Panc1 (cell line): ENCODE results near the gene SMTNL2. TPM values are rescaled to one million over a fixed set of nuclear protein-coding genes. Genes with fewer than 3 reads are reported as not detected.

Source experiments
- ATAC-seq: fragments of 200-7000 bp; cut with Tn5 transposase; 2 replicates; pipeline ENCODE4 v1.9.1; 2020; ENCODE audit warnings: mild to moderate bottlenecking, moderate library complexity
- BruUV-seq: library from RNA; stranded (reverse); fragments of 400-500 nt; replicated peaks from 2 replicates; lab custom pipeline; 2021; lab: Mats Ljungman, UMichigan
- CTCF ChIA-PET: fragments of 300-600 bp; sonication (Branson Sonifier 250); formaldehyde crosslinking; loops from one replicate; lab custom pipeline; 2022; ENCODE audit warnings: antibody characterized with exemption; lab: Charles Lee
- POLR2A ChIA-PET: fragments of 300-600 bp; sonication (Branson Sonifier 250); formaldehyde crosslinking; loops from one replicate; lab custom pipeline; 2022; ENCODE audit warnings: antibody characterized with exemption; lab: Charles Lee
- DNase-seq: peaks from one replicate; pipeline ENCODE4 v3.0.0-alpha.2; 2010; ENCODE audit warnings: low read depth, low spot score
- H3K27ac ChIP-seq: 2 replicates; pipeline ENCODE4 v1.5.1; 2011; ENCODE audit warnings: mild to moderate bottlenecking, low read length, inconsistent platforms
- H3K27me3 ChIP-seq: fragments of 200-500 bp; sonication (Bioruptor generic); 2 replicates; pipeline ENCODE4 v1.6.0; 2014; ENCODE audit warnings: low read length, inconsistent platforms; ENCODE audit not compliant: control insufficient read depth, insufficient read depth
- H3K36me3 ChIP-seq: fragments of 200-500 bp; sonication (Bioruptor generic); 2 replicates; pipeline ENCODE4 v1.5.1; 2014; ENCODE audit warnings: inconsistent platforms, mild to moderate bottlenecking, low read length, moderate library complexity; ENCODE audit not compliant: control insufficient read depth, insufficient read depth
- H3K4me1 ChIP-seq: 2 replicates; pipeline ENCODE4 v1.5.1; 2011; ENCODE audit warnings: inconsistent platforms, mild to moderate bottlenecking, low read length, moderate library complexity; ENCODE audit not compliant: control insufficient read depth, insufficient read depth
- H3K4me3 ChIP-seq, 2 experiments: 2 replicates each; pipeline ENCODE4 v1.5.1; 2011 to 2012; ENCODE audit warnings: low read depth in 2 of 2, low read length in 2 of 2, mild to moderate bottlenecking in 2 of 2, inconsistent platforms in 1 of 2, moderate library complexity in 1 of 2
- H3K9me3 ChIP-seq: fragments of 200-500 bp; sonication (Bioruptor generic); 2 replicates; pipeline ENCODE4 v1.5.1; 2014; ENCODE audit warnings: low read depth, mild to moderate bottlenecking, inconsistent platforms, low read length, moderate library complexity; ENCODE audit not compliant: control insufficient read depth, insufficient read depth
- POLR2AphosphoS5 ChIP-seq: IDR thresholded peaks from 2 replicates; pipeline ENCODE4 v1.6.1; 2012; ENCODE audit warnings: mild to moderate bottlenecking, low read depth, low read length, moderate library complexity
- SIN3A ChIP-seq: IDR thresholded peaks from 2 replicates; pipeline ENCODE4 v1.6.1; 2012; ENCODE audit warnings: low read depth, mild to moderate bottlenecking, low read length, moderate library complexity, borderline replicate concordance; ENCODE audit not compliant: insufficient read depth
- TCF7L2 ChIP-seq: IDR thresholded peaks from 2 replicates; pipeline ENCODE4 v1.6.1; 2011; ENCODE audit warnings: mild to moderate bottlenecking, low read depth, low read length, inconsistent platforms
- in situ Hi-C: cut with HindIII; loops from 2 replicates; pipeline ENCODE4 v1.10.0; 2016; ENCODE audit warnings: low sequenced_read_pairs, low pct_unique_long_range_greater_than_20kb
- intact Hi-C: fragments of 100-400 bp; cut with micrococcal nuclease; formaldehyde crosslinking; loops from one replicate; pipeline ENCODE4 v1.10.0; 2022; ENCODE audit not compliant: unreplicated experiment
- total RNA-seq: library from RNA; stranded (reverse); gene quantifications from one replicate; pipeline ENCODE4 v1.2.1, GENCODE V29; 2021; ENCODE audit not compliant: unreplicated experiment
- TF ChIP-seq, protein P1 (sequence below), 2 experiments: IDR thresholded peaks; 2 replicates each; pipeline ENCODE4 v1.6.1; 2011 to 2012; ENCODE audit warnings: low read depth in 2 of 2, control low read depth in 1 of 2, low read length in 1 of 2, mild to moderate bottlenecking in 1 of 2, moderate library complexity in 1 of 2; ENCODE audit not compliant: insufficient read depth in 1 of 2
- TF ChIP-seq, protein P2 (sequence below): fragments of 450-650 bp; IDR thresholded peaks from 2 replicates; pipeline ENCODE4 v1.5.1; 2017; ENCODE audit warnings: mild to moderate bottlenecking

The SMTNL2 gene
- total RNA-seq, 1 experiment from 2014 or later, result not detected

DNA sequence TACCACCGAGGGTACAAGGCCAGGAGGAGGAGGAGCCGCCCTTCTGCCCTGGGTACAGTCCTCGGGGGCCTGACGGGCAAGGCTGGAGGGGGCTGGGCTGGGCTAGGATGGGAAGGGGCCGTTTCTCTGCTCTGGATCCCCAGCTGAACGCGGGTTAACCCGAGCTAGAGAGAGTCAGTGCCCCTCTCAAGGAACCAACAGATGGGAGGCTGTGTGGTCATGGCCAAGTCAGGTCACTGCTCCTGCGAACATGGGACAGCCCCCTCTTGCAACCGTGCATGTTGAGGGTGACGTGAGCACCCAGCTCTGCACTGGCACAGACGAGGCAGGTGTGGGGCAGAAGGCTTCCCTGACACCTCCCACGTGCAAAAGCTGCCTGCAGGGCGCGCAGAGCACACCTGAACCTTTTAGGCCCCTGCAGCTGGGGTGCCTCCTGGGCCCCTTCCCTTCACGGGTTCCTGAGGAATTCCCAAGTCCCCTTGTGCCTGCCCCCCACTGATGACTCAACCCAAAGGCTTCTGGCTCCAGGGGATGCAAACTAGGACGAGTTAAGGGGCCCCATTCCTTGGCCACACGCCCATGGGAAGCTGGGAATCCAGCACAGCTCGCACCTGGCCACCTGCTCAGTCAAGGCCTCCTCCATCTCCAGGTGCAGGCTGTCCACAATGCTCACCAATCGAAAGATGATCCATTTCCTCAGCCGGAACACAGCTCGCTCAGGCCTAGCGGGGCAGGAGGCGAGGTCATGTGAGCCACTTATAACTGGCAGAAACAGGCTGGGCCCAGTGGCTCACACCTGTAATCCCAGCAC, 35.4 kb upstream of the SMTNL2 start:
- intact Hi-C loops, result no loop called here
- no peaks in the 10 kb centered on the region; the same call in 1 of the 2 replicates for H3K36me3 ChIP-seq
- no peak for TF ChIP-seq TCF7L2
- TF ChIP-seq, protein P1, sequence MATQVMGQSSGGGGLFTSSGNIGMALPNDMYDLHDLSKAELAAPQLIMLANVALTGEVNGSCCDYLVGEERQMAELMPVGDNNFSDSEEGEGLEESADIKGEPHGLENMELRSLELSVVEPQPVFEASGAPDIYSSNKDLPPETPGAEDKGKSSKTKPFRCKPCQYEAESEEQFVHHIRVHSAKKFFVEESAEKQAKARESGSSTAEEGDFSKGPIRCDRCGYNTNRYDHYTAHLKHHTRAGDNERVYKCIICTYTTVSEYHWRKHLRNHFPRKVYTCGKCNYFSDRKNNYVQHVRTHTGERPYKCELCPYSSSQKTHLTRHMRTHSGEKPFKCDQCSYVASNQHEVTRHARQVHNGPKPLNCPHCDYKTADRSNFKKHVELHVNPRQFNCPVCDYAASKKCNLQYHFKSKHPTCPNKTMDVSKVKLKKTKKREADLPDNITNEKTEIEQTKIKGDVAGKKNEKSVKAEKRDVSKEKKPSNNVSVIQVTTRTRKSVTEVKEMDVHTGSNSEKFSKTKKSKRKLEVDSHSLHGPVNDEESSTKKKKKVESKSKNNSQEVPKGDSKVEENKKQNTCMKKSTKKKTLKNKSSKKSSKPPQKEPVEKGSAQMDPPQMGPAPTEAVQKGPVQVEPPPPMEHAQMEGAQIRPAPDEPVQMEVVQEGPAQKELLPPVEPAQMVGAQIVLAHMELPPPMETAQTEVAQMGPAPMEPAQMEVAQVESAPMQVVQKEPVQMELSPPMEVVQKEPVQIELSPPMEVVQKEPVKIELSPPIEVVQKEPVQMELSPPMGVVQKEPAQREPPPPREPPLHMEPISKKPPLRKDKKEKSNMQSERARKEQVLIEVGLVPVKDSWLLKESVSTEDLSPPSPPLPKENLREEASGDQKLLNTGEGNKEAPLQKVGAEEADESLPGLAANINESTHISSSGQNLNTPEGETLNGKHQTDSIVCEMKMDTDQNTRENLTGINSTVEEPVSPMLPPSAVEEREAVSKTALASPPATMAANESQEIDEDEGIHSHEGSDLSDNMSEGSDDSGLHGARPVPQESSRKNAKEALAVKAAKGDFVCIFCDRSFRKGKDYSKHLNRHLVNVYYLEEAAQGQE (IDR thresholded peaks at IDR 0.05; ENCODE audit: insufficient read depth in 1 of 2, low read depth in 2 of 2, low read length in 1 of 2), result no peak
- no peak for TF ChIP-seq POLR2AphosphoS5
- TF ChIP-seq, protein P2, sequence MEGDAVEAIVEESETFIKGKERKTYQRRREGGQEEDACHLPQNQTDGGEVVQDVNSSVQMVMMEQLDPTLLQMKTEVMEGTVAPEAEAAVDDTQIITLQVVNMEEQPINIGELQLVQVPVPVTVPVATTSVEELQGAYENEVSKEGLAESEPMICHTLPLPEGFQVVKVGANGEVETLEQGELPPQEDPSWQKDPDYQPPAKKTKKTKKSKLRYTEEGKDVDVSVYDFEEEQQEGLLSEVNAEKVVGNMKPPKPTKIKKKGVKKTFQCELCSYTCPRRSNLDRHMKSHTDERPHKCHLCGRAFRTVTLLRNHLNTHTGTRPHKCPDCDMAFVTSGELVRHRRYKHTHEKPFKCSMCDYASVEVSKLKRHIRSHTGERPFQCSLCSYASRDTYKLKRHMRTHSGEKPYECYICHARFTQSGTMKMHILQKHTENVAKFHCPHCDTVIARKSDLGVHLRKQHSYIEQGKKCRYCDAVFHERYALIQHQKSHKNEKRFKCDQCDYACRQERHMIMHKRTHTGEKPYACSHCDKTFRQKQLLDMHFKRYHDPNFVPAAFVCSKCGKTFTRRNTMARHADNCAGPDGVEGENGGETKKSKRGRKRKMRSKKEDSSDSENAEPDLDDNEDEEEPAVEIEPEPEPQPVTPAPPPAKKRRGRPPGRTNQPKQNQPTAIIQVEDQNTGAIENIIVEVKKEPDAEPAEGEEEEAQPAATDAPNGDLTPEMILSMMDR, result no peak
- no peak for TF ChIP-seq SIN3A
- in situ Hi-C loops, result no loop called here
- DNase-seq, result no peak
- no peaks in the 10 kb centered on the region for H3K9me3 ChIP-seq
- H3K27ac ChIP-seq, result no peak overlapping the region
- H3K4me3 ChIP-seq, result no peak overlapping the region
- H3K4me1 ChIP-seq, result peaks cover 7% of the 10 kb centered on the region
- BruUV-seq, result no TSS peak
- CTCF ChIA-PET, result interaction anchor here (0.6 kb wide), 1 partner anchor 18 kb away, joined by 10 read pairs; no protein-coding TSS in a partner anchor
- POLR2A ChIA-PET, result interaction anchor here (0.6 kb wide), 1 partner anchor 317 kb away, joined by 5 read pairs; no protein-coding TSS in a partner anchor
- ATAC-seq, result no peak
- H3K27me3 ChIP-seq, result no peaks in the 10 kb centered on the region

DNA sequence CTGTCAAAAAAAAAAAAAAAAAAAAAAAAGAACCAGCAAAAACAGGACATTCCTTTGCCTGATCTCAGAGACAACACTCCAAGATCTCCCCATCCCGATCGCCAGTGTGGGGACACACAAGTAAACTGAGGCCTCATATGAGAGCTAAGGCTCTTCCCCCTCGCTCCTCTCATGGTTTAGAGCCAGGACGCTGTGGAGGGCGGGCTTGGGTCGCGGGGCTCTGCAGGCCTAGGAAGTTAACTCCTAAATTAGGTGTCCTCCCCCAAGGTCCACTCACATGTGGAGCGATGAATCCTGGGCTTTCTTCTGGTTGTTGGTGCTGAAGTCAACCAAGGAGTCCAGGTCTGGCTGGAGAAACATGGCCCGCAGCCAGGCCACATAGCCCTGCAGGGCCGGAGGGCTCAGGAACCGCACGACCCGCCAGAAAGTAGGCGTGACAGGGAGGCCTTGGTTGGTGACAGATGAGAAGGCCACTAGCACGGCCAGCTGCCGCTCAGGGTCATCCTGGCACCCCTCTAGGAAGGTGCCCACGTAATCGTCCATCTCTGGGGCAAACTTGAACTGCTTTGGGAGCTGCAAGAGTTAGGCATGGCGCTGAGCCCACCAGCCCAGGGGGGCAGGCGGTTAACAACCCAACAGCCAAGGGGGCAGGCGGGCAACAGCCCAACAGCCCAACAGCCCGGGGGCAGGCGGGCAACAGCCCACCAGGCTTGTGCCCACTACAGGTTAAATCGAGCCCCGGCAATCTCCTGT, 34.4 kb upstream of the SMTNL2 start:
- Histone ChIP-seq H3K9me3 (no peaks in the 10 kb centered on the region), H3K4me1 (peaks cover 9% of the 10 kb centered on the region), H3K4me3 (no peak overlapping the region), H3K27me3 (no peaks in the 10 kb centered on the region), H3K36me3 (peaks cover 2% of the 10 kb centered on the region), H3K27ac (no peak overlapping the region)
- intact Hi-C loops (no loop called here), in situ Hi-C loops (no loop called here)
- TF ChIP-seq, protein P1 (IDR thresholded peaks at IDR 0.05; ENCODE audit: insufficient read depth in 1 of 2, low read depth in 2 of 2, low read length in 1 of 2), result no peak
- TF ChIP-seq POLR2AphosphoS5, result no peak
- TF ChIP-seq SIN3A, result no peak
- TF ChIP-seq TCF7L2, result no peak
- TF ChIP-seq, protein P2, result no peak
- CTCF ChIA-PET, result no interaction called here
- ATAC-seq (no peak), DNase-seq (no peak)
- POLR2A ChIA-PET, result no interaction called here
- BruUV-seq, result no TSS peak
